K562 (cell line): ENCODE results near the gene NUBPL. TPM values are rescaled to one million over a fixed set of nuclear protein-coding genes. Genes with fewer than 3 reads are reported as not detected.

Experiments used
- ATAC-seq: fragments of 200-7000 bp; cut with Tn5 transposase; 3 replicates; pipeline ENCODE4 v1.9.1; 2020; ENCODE audit warnings: moderate library complexity
- BruUV-seq: library from RNA; stranded (reverse); fragments of 400-500 nt; replicated peaks from 2 replicates; lab custom pipeline; 2021; lab: Mats Ljungman, UMichigan
- CTCF ChIA-PET: fragments of 300-600 bp; formaldehyde crosslinking; extraction: SDS; loops from one replicate; lab custom pipeline; 2021; ENCODE audit warnings: low intra/inter-chr PET ratio; lab: Yijun Ruan, JAX
- POLR2A ChIA-PET: fragments of 300-600, 350-650 bp; sonication (Branson Sonifier 250); formaldehyde crosslinking; extraction: SDS; loops from one replicate; lab custom pipeline; 2021; ENCODE audit warnings: antibody characterized with exemption, inconsistent platforms; lab: Yijun Ruan, JAX
- DNase-seq, 4 experiments: peaks; one replicate each; pipeline versions ENCODE4 v3.0.0 to v3.0.0-alpha.2; 2011 to 2018; ENCODE audit warnings: low spot score in 3 of 4, mixed read lengths in 3 of 4; ENCODE audit errors: extremely low read depth in 1 of 4
- FAIRE-seq: peaks from 2 replicates; lab custom pipeline; 2011; peaks lifted over from hg19 to GRCh38; lab: Jason Lieb, UNC
- H2AFZ ChIP-seq: 2 replicates; pipeline ENCODE4 v1.6.0; 2011; ENCODE audit warnings: low read depth, low read length, control low read depth, inconsistent platforms
- H3K27ac ChIP-seq: fragments of 200-600 bp; 3 replicates; pipeline ENCODE4 v1.8.0; 2011; ENCODE audit warnings: low read depth, mild to moderate bottlenecking, control low read depth, inconsistent platforms, low read length, moderate library complexity, mixed read lengths; ENCODE audit errors: extremely low read depth
- H3K27me3 ChIP-seq, 2 experiments: fragments of 300-600 bp in 1 of 2; 2 replicates in 1 of 2; 3 replicates in 1 of 2; pipeline versions ENCODE4 v1.6.0 to v1.8.0; 2011; ENCODE audit warnings: inconsistent platforms in 2 of 2, low read length in 2 of 2, mild to moderate bottlenecking in 1 of 2, mixed read lengths in 1 of 2, moderate library complexity in 1 of 2; ENCODE audit not compliant: control insufficient read depth in 2 of 2, insufficient read depth in 2 of 2
- H3K36me3 ChIP-seq: fragments of 300-600 bp; 3 replicates; pipeline ENCODE4 v1.8.0; 2011; ENCODE audit warnings: mild to moderate bottlenecking, low read length, inconsistent platforms; ENCODE audit not compliant: control insufficient read depth, insufficient read depth
- H3K4me1 ChIP-seq, 2 experiments: fragments of 200-600 bp in 1 of 2; replicated peaks in 1 of 2; 2 replicates in 1 of 2; 3 replicates in 1 of 2; pipeline versions ENCODE4 v1.5.1 to v1.8.0; 2011; ENCODE audit warnings: inconsistent platforms in 2 of 2, low read length in 2 of 2, mild to moderate bottlenecking in 1 of 2, mixed read lengths in 1 of 2, moderate library complexity in 1 of 2; ENCODE audit not compliant: control insufficient read depth in 2 of 2, insufficient read depth in 2 of 2
- H3K4me2 ChIP-seq: 2 replicates; pipeline ENCODE4 v1.6.1; 2011; ENCODE audit warnings: low read length, control low read depth, inconsistent platforms, mixed read lengths; ENCODE audit not compliant: insufficient read depth
- H3K4me3 ChIP-seq: fragments of 200-600 bp; sonication (generic), shearing (Covaris generic); 2 replicates; pipeline ENCODE4 v1.5.1; 2016; ENCODE audit warnings: control low read depth, inconsistent platforms
- H3K79me2 ChIP-seq: fragments of 200-600 bp; 3 replicates; pipeline ENCODE4 v1.8.0; 2011; ENCODE audit warnings: low read length, inconsistent platforms; ENCODE audit not compliant: control insufficient read depth, insufficient read depth
- H3K9ac ChIP-seq, 2 experiments: 2 replicates each; pipeline versions ENCODE4 v1.6.0 to v1.6.1; 2011; ENCODE audit warnings: low read depth in 2 of 2, low read length in 2 of 2, control low read depth in 1 of 2, inconsistent platforms in 1 of 2, mild to moderate bottlenecking in 1 of 2, mixed read lengths in 1 of 2; ENCODE audit not compliant: insufficient read depth in 1 of 2
- H3K9me1 ChIP-seq: one replicate; pipeline ENCODE4 v1.6.0; 2011; ENCODE audit warnings: inconsistent platforms, mild to moderate bottlenecking, low read length, moderate library complexity; ENCODE audit not compliant: control insufficient read depth, insufficient read depth
- H3K9me3 ChIP-seq: replicated peaks from 2 replicates; pipeline ENCODE4 v1.5.1; 2011; ENCODE audit warnings: low read depth, low read length, inconsistent platforms; ENCODE audit not compliant: control insufficient read depth, insufficient read depth
- H4K20me1 ChIP-seq: replicated peaks from 2 replicates; pipeline ENCODE4 v1.6.1; 2011; ENCODE audit warnings: low read length, inconsistent platforms, mixed read lengths; ENCODE audit not compliant: control insufficient read depth, insufficient read depth
- CBFA2T3 ChIP-seq: fragments of 450-650 bp; IDR thresholded peaks from 2 replicates; pipeline ENCODE4 v1.6.1; 2017
- CBFB ChIP-seq: sonication (generic); formaldehyde crosslinking; IDR thresholded peaks from 2 replicates; pipeline ENCODE4 v1.4.0; 2020; ENCODE audit warnings: mild to moderate bottlenecking, missing genetic modification reagents
- CBX5 ChIP-seq: IDR thresholded peaks from 2 replicates; pipeline ENCODE4 v1.6.1; 2014; ENCODE audit warnings: low read depth, borderline replicate concordance
- CREB1 ChIP-seq, 2 experiments: sonication (generic) in 1 of 2; formaldehyde crosslinking in 1 of 2; IDR thresholded peaks; 2 replicates each; pipeline versions ENCODE4 v1.6.1 to v1.8.0; 2012 to 2022; ENCODE audit warnings: inconsistent platforms in 1 of 2, mild to moderate bottlenecking in 1 of 2, missing genetic modification reagents in 1 of 2, moderate library complexity in 1 of 2
- MAFK ChIP-seq: IDR thresholded peaks from 2 replicates; pipeline ENCODE4 v1.6.1; 2011; ENCODE audit warnings: low read length, improper control_type of control experiment
- MCM2 ChIP-seq: fragments of 450-650 bp; IDR thresholded peaks from 2 replicates; pipeline ENCODE4 v1.6.1; 2017; ENCODE audit warnings: low read depth, mild to moderate bottlenecking
- SAFB2 ChIP-seq: fragments of 200-400 bp; formaldehyde crosslinking; IDR thresholded peaks from 2 replicates; pipeline ENCODE4 v1.6.1; 2018; ENCODE audit warnings: borderline replicate concordance, low read length, low read depth, moderate library complexity; ENCODE audit not compliant: severe bottlenecking
- SFPQ ChIP-seq: fragments of 200-400 bp; formaldehyde crosslinking; IDR thresholded peaks from 2 replicates; pipeline ENCODE4 v1.6.1; 2017; ENCODE audit warnings: mild to moderate bottlenecking, low read depth, low read length, moderate library complexity
- SMAD2 ChIP-seq: fragments of 150-350 bp; IDR thresholded peaks from 2 replicates; pipeline ENCODE4 v1.6.1; 2014; ENCODE audit warnings: low read depth, mild to moderate bottlenecking, low read length
- SPI1 ChIP-seq: IDR thresholded peaks from 2 replicates; pipeline ENCODE4 v1.6.1; 2011; ENCODE audit warnings: low read depth, low read length, control low read depth, borderline replicate concordance
- TAF9B ChIP-seq: fragments of 450-650 bp; IDR thresholded peaks from 2 replicates; pipeline ENCODE4 v1.6.1; 2018; ENCODE audit warnings: mild to moderate bottlenecking; ENCODE audit not compliant: partially characterized antibody
- U2AF2 ChIP-seq: fragments of 200-400 bp; formaldehyde crosslinking; optimal IDR thresholded peaks from 2 replicates; pipeline ENCODE3; 2017; ENCODE audit warnings: low read depth, mild to moderate bottlenecking, low read length
- UBTF ChIP-seq, 2 experiments: IDR thresholded peaks; 2 replicates each; pipeline ENCODE4 v1.6.1; 2012; ENCODE audit warnings: improper control_type of control experiment in 2 of 2, low read depth in 2 of 2, low read length in 2 of 2, borderline replicate concordance in 1 of 2
- ZNF174 ChIP-seq: fragments of 250-450 bp; sonication (Bioruptor Pico); IDR thresholded peaks from 2 replicates; pipeline ENCODE4 v1.4.0; 2020; ENCODE audit warnings: mild to moderate bottlenecking
- WGBS: fragments of 100-300 bp; shearing (Covaris generic); methylation state at CpG from one replicate; pipeline ENCODE4 v1.1.6; 2016; ENCODE audit warnings: low coverage, mixed read lengths; ENCODE audit not compliant: insufficient coverage; ENCODE audit errors: missing lambda C conversion rate; 5-methylcytosine and 5-hydroxymethylcytosine counted together
- in situ Hi-C: fragments of 300-500 bp; cut with MboI; formaldehyde crosslinking; loops from 4 replicates; pipeline ENCODE4 v1.15.0; 2018; ENCODE audit warnings: inconsistent platforms, mixed read lengths
- intact Hi-C: fragments of 100-400 bp; cut with micrococcal nuclease; formaldehyde crosslinking; loops from 2 replicates; pipeline ENCODE4 v1.14.2; 2022
- polyA plus RNA-seq, 8 experiments: library from polyadenylated mRNA; depleted of rRNA in 4 of 8; stranded (reverse) in 5 of 8; unstranded in 3 of 8; fragments of >200 nt; fragmentation: Nextera tagmentation in 2 of 8; fragmentation: Illumina TruSeq in 1 of 8; extraction: Ambion mirVana in 2 of 8; extraction: Trizol in 1 of 8; gene quantifications; 2 replicates each; pipeline versions ENCODE4 v1.2.1 to v1.2.3, GENCODE V29; 2011 to 2014; ENCODE audit warnings: inconsistent platforms in 1 of 8, missing spikeins in 1 of 8
- total RNA-seq, 7 experiments: library from RNA; depleted of rRNA in 6 of 7; stranded (reverse); fragments of >200 nt in 6 of 7; fragmentation: Illumina TruSeq in 2 of 7; extraction: Trizol in 2 of 7; gene quantifications; 2 replicates each; pipeline versions ENCODE4 v1.2.1 to v1.2.3, GENCODE V29; 2011 to 2021; ENCODE audit warnings: low replicate concordance in 1 of 7
- TF ChIP-seq, protein P1 (sequence below): sonication (generic); IDR thresholded peaks from 2 replicates; pipeline ENCODE4 v1.6.1; 2016
- TF ChIP-seq, protein P2 (sequence below), 2 experiments: fragments of 450-650 bp; conservative IDR thresholded peaks; 2 replicates each; pipeline ENCODE4 v1.6.1; 2017; ENCODE audit warnings: mild to moderate bottlenecking in 2 of 2, moderate library complexity in 2 of 2

Gene NUBPL
- total and polyA plus RNA-seq, 9 of the 15 experiments (the other 6 are each of a cell fraction or from before 2014, with no cell fraction given) = 3.2 to 8.7 (median 6.1) TPM

DNA sequence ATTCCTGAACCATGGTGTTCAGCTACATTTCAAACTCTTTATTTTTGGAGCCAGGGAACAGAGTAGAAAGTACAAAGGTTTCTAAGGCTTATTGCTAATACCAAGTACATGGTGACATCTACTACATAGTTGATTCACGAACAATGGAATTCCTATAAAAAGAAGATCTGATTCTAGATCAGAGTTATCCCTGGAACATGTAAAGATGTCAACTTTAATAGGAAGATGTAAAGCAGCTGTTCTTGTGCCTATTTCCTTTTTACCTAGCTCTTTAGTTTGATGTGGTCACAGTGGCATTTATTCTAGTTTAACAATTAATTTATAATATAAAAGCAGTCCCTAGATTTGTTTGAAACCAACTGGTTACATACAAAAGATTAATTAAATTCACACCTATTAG lies 99.5 kb downstream of the NUBPL start:
- no TSS peak for BruUV-seq
- TF ChIP-seq SFPQ = no peak
- no peak for TF ChIP-seq TAF9B
- no peak for TF ChIP-seq SMAD2
- TF ChIP-seq, protein P1, sequence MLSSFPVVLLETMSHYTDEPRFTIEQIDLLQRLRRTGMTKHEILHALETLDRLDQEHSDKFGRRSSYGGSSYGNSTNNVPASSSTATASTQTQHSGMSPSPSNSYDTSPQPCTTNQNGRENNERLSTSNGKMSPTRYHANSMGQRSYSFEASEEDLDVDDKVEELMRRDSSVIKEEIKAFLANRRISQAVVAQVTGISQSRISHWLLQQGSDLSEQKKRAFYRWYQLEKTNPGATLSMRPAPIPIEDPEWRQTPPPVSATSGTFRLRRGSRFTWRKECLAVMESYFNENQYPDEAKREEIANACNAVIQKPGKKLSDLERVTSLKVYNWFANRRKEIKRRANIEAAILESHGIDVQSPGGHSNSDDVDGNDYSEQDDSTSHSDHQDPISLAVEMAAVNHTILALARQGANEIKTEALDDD = no peak
- TF ChIP-seq U2AF2 = no peak
- no peak for TF ChIP-seq SAFB2
- TF ChIP-seq CBX5 = no peak
- no peak for TF ChIP-seq ZNF174
- no peak for TF ChIP-seq MCM2
- no peak for TF ChIP-seq CBFA2T3
- TF ChIP-seq CREB1 (IDR thresholded peaks at IDR 0.05) = no peak
- no peak for TF ChIP-seq CREB1 (CRISPR knock-in tag; IDR thresholded peaks at IDR 0.05)
- no peak for TF ChIP-seq MAFK
- TF ChIP-seq, protein P2, sequence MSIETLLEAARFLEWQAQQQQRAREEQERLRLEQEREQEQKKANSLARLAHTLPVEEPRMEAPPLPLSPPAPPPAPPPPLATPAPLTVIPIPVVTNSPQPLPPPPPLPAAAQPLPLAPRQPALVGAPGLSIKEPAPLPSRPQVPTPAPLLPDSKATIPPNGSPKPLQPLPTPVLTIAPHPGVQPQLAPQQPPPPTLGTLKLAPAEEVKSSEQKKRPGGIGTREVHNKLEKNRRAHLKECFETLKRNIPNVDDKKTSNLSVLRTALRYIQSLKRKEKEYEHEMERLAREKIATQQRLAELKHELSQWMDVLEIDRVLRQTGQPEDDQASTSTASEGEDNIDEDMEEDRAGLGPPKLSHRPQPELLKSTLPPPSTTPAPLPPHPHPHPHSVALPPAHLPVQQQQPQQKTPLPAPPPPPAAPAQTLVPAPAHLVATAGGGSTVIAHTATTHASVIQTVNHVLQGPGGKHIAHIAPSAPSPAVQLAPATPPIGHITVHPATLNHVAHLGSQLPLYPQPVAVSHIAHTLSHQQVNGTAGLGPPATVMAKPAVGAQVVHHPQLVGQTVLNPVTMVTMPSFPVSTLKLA (conservative IDR thresholded peaks at IDR 0.05) = no peak
- no peak for TF ChIP-seq UBTF (IDR thresholded peaks at IDR 0.05; ENCODE audit: borderline replicate concordance in 1 of 2, low read depth in 2 of 2, low read length in 2 of 2)
- no peak for TF ChIP-seq CBFB
- TF ChIP-seq SPI1 = no peak

More for the DNA sequence above, 99.5 kb downstream of the NUBPL start:
- Histone ChIP-seq H3K4me3 (no peak overlapping the region), H4K20me1 (no peaks in the 10 kb centered on the region), H2AFZ (no peak overlapping the region), H3K4me1 (no peaks in the 10 kb centered on the region), H3K9me1 (no peaks in the 10 kb centered on the region), H3K4me2 (no peak overlapping the region), H3K9ac (no peak overlapping the region), H3K79me2 (no peaks in the 10 kb centered on the region), H3K36me3 (no peaks in the 10 kb centered on the region), H3K27ac (no peak overlapping the region), H3K27me3 (no peaks in the 10 kb centered on the region), H3K9me3 (no peaks in the 10 kb centered on the region)
- no peak for FAIRE-seq
- WGBS = 0% methylated on average over 1 of the region's 1 CpG
- in situ Hi-C loops (no loop called here), intact Hi-C loops (no loop called here)
- ChIA-PET POLR2A (interaction anchor here (1.1 kb wide), 1 partner anchor 9 kb away, joined by 3 read pairs; no protein-coding TSS in a partner anchor), CTCF (no interaction called here)
- no peak for DNase-seq
- ATAC-seq = no peak
